HEK293 (cell line): ENCODE results near the gene ZNHIT2.

ENCODE experiments used
- CTCF ChIA-PET: fragments of 350-600 bp; formaldehyde crosslinking; extraction: SDS; loops from one replicate; lab custom pipeline; 2021; ENCODE audit warnings: antibody characterized with exemption; lab: Yijun Ruan, JAX
- POLR2A ChIA-PET: fragments of 300-600 bp; formaldehyde crosslinking; extraction: SDS; loops from one replicate; lab custom pipeline; 2020; ENCODE audit warnings: antibody characterized with exemption, inconsistent platforms; lab: Yijun Ruan, JAX
- H3K27ac ChIP-seq: fragments of 200-500 bp; sonication (Bioruptor generic); 2 replicates; pipeline ENCODE4 v1.5.1; 2014; ENCODE audit warnings: low read depth, low read length, control low read depth, inconsistent platforms; ENCODE audit errors: extremely low read depth
- H3K36me3 ChIP-seq, 2 experiments: fragments of 200-500 bp in 1 of 2; sonication (Bioruptor generic) in 1 of 2; 1 replicate in 1 of 2; 2 replicates in 1 of 2; pipeline ENCODE4 v1.5.1; 2014 to 2017; ENCODE audit warnings: inconsistent platforms in 2 of 2, low read length in 2 of 2; ENCODE audit not compliant: control insufficient read depth in 2 of 2, insufficient read depth in 1 of 2
- H3K4me1 ChIP-seq: fragments of 200-500 bp; sonication (Bioruptor generic); 2 replicates; pipeline ENCODE4 v1.5.1; 2014; ENCODE audit warnings: mild to moderate bottlenecking, low read length, inconsistent platforms; ENCODE audit not compliant: control insufficient read depth, insufficient read depth
- H3K4me3 ChIP-seq: 2 replicates; pipeline ENCODE4 v1.5.1; 2011; ENCODE audit warnings: low read depth, mild to moderate bottlenecking, control low read depth, low read length, moderate library complexity
- H3K9me3 ChIP-seq: fragments of 200-500 bp; sonication (Bioruptor generic); 2 replicates; pipeline ENCODE4 v1.5.1; 2014; ENCODE audit warnings: low read depth, low read length, inconsistent platforms; ENCODE audit not compliant: control insufficient read depth, insufficient read depth
- FEZF1 ChIP-seq: fragments of 450-650 bp; formaldehyde crosslinking; IDR thresholded peaks from 2 replicates; pipeline ENCODE4 v1.5.1; 2016; ENCODE audit warnings: missing biosample characterization, missing genetic modification characterization
- GLI2 ChIP-seq: fragments of 450-650 bp; formaldehyde crosslinking; IDR thresholded peaks from 2 replicates; pipeline ENCODE4; 2017; ENCODE audit warnings: missing biosample characterization, missing genetic modification characterization, low read depth, borderline replicate concordance
- REPIN1 ChIP-seq: fragments of 450-650 bp; formaldehyde crosslinking; IDR thresholded peaks from 2 replicates; pipeline ENCODE4 v1.5.1; 2017; ENCODE audit warnings: missing biosample characterization, missing genetic modification characterization, low read depth
- ZBTB1 ChIP-seq: fragments of 450-650 bp; formaldehyde crosslinking; IDR thresholded peaks from 2 replicates; pipeline ENCODE4 v1.5.1; 2016; ENCODE audit warnings: missing biosample characterization, missing genetic modification characterization
- ZBTB17 ChIP-seq: fragments of 450-650 bp; formaldehyde crosslinking; IDR thresholded peaks from 2 replicates; pipeline ENCODE4 v1.5.1; 2016; ENCODE audit warnings: missing biosample characterization, missing genetic modification characterization
- ZBTB21 ChIP-seq: fragments of 450-650 bp; formaldehyde crosslinking; IDR thresholded peaks from 2 replicates; pipeline ENCODE4 v1.5.1; 2017; ENCODE audit warnings: missing biosample characterization, missing genetic modification characterization
- ZFP37 ChIP-seq: fragments of 450-650 bp; formaldehyde crosslinking; IDR thresholded peaks from 2 replicates; pipeline ENCODE4 v1.5.1; 2016; ENCODE audit warnings: missing biosample characterization, missing genetic modification characterization
- ZFP69B ChIP-seq: fragments of 450-650 bp; formaldehyde crosslinking; IDR thresholded peaks from 2 replicates; pipeline ENCODE4 v1.5.1; 2016; ENCODE audit warnings: missing biosample characterization, missing genetic modification characterization
- ZNF112 ChIP-seq: fragments of 450-650 bp; formaldehyde crosslinking; IDR thresholded peaks from 2 replicates; pipeline ENCODE4 v1.5.0; 2017; ENCODE audit warnings: missing biosample characterization, missing genetic modification characterization
- ZNF140 ChIP-seq: fragments of 450-650 bp; formaldehyde crosslinking; IDR thresholded peaks from 2 replicates; pipeline ENCODE4 v1.5.1; 2016; ENCODE audit warnings: missing biosample characterization, missing genetic modification characterization
- ZNF175 ChIP-seq: fragments of 450-650 bp; formaldehyde crosslinking; IDR thresholded peaks from 2 replicates; pipeline ENCODE4 v1.5.1; 2016; ENCODE audit warnings: missing biosample characterization, missing genetic modification characterization
- ZNF19 ChIP-seq: fragments of 450-650 bp; formaldehyde crosslinking; IDR thresholded peaks from 2 replicates; pipeline ENCODE4; 2016; ENCODE audit warnings: missing biosample characterization, missing genetic modification characterization, low read depth
- ZNF214 ChIP-seq: fragments of 450-650 bp; formaldehyde crosslinking; IDR thresholded peaks from 2 replicates; pipeline ENCODE4 v1.5.1; 2017; ENCODE audit warnings: missing biosample characterization, mild to moderate bottlenecking, missing genetic modification characterization, borderline replicate concordance
- ZNF23 ChIP-seq: fragments of 450-650 bp; formaldehyde crosslinking; IDR thresholded peaks from 2 replicates; pipeline ENCODE4 v1.5.1; 2016; ENCODE audit warnings: missing biosample characterization, missing genetic modification characterization, borderline replicate concordance
- ZNF24 ChIP-seq: fragments of 450-650 bp; formaldehyde crosslinking; IDR thresholded peaks from 2 replicates; pipeline ENCODE4 v1.5.1; 2016; ENCODE audit warnings: missing biosample characterization, missing genetic modification characterization
- ZNF394 ChIP-seq: fragments of 450-650 bp; formaldehyde crosslinking; IDR thresholded peaks from 2 replicates; pipeline ENCODE4 v1.5.1; 2016; ENCODE audit warnings: missing biosample characterization, missing genetic modification characterization, mild to moderate bottlenecking, moderate library complexity, borderline replicate concordance
- ZNF449 ChIP-seq: fragments of 450-650 bp; formaldehyde crosslinking; IDR thresholded peaks from 2 replicates; pipeline ENCODE4 v1.5.1; 2017; ENCODE audit warnings: missing biosample characterization, mild to moderate bottlenecking, missing genetic modification characterization, moderate library complexity
- ZNF473 ChIP-seq: fragments of 450-650 bp; formaldehyde crosslinking; IDR thresholded peaks from 2 replicates; pipeline ENCODE4 v1.5.1; 2017; ENCODE audit warnings: missing biosample characterization, missing genetic modification characterization
- ZNF48 ChIP-seq: fragments of 450-650 bp; formaldehyde crosslinking; IDR thresholded peaks from 2 replicates; pipeline ENCODE4 v1.5.1; 2016; ENCODE audit warnings: missing biosample characterization, missing genetic modification characterization
- ZNF549 ChIP-seq: fragments of 450-650 bp; IDR thresholded peaks from 2 replicates; pipeline ENCODE4 v1.5.1; 2018; ENCODE audit warnings: missing biosample characterization, missing genetic modification characterization, mild to moderate bottlenecking, inconsistent platforms, moderate library complexity
- ZNF560 ChIP-seq: fragments of 450-650 bp; formaldehyde crosslinking; IDR thresholded peaks from 2 replicates; pipeline ENCODE4 v1.5.1; 2017; ENCODE audit warnings: missing biosample characterization, missing genetic modification characterization, borderline replicate concordance
- ZNF596 ChIP-seq: fragments of 450-650 bp; IDR thresholded peaks from 2 replicates; pipeline ENCODE4 v1.5.0; 2018; ENCODE audit warnings: missing biosample characterization, mild to moderate bottlenecking, missing genetic modification characterization, moderate library complexity
- ZNF664 ChIP-seq: fragments of 450-650 bp; formaldehyde crosslinking; IDR thresholded peaks from 2 replicates; pipeline ENCODE4 v1.5.1; 2016; ENCODE audit warnings: missing biosample characterization, missing genetic modification characterization
- ZNF785 ChIP-seq: fragments of 450-650 bp; formaldehyde crosslinking; IDR thresholded peaks from 2 replicates; pipeline ENCODE4 v1.5.1; 2016; ENCODE audit warnings: missing biosample characterization, missing genetic modification characterization
- ZNF830 ChIP-seq: fragments of 450-650 bp; IDR thresholded peaks from 2 replicates; pipeline ENCODE4 v1.5.0; 2018; ENCODE audit warnings: missing biosample characterization, missing genetic modification characterization, low read depth, mild to moderate bottlenecking, moderate library complexity
- ZSCAN16 ChIP-seq: fragments of 450-650 bp; formaldehyde crosslinking; IDR thresholded peaks from 2 replicates; pipeline ENCODE4 v1.5.1; 2016; ENCODE audit warnings: missing biosample characterization, missing genetic modification characterization
- ZSCAN23 ChIP-seq: fragments of 450-650 bp; formaldehyde crosslinking; IDR thresholded peaks from 2 replicates; pipeline ENCODE4 v1.5.1; 2016; ENCODE audit warnings: missing biosample characterization, missing genetic modification characterization

ZNHIT2 gene

GRCh38 chr11:65087827-65088226 is 29.7 kb downstream of the ZNHIT2 start:
- H3K4me3 ChIP-seq = no peak overlapping the region
- POLR2A ChIA-PET = no interaction called here
- H3K27ac ChIP-seq = no peak overlapping the region
- H3K36me3 ChIP-seq = peaks cover 0 to 51% of the 10 kb centered on the region in 2 experiments; a peak in 1 of 3 replicates
- no peak for TF ChIP-seq GLI2 (tag by site-specific recombination)
- TF ChIP-seq ZNF24 (tag by site-specific recombination) = no peak
- no peak for TF ChIP-seq FEZF1 (tag by site-specific recombination)
- TF ChIP-seq ZNF140 (tag by site-specific recombination) = no peak
- TF ChIP-seq ZNF19 (tag by site-specific recombination) = no peak
- TF ChIP-seq ZBTB1 = no peak
- no peak for TF ChIP-seq ZBTB17 (tag by site-specific recombination)
- no peak for TF ChIP-seq ZNF23 (tag by site-specific recombination)
- TF ChIP-seq ZNF394 (tag by site-specific recombination) = no peak
- TF ChIP-seq ZNF473 (tag by site-specific recombination) = no peak
- no peak for TF ChIP-seq REPIN1 (tag by site-specific recombination)
- no peak for TF ChIP-seq ZNF664 (tag by site-specific recombination)
- no peak for TF ChIP-seq ZSCAN23 (tag by site-specific recombination)
- no peak for TF ChIP-seq ZNF112
- TF ChIP-seq ZSCAN16 (tag by site-specific recombination) = no peak
- TF ChIP-seq ZNF549 (tag by site-specific recombination) = no peak
- TF ChIP-seq, all 188 proteins: peak for 0
- Histone ChIP-seq H3K4me1 (peaks cover 2% of the 10 kb centered on the region; the same call in 1 of the 2 replicates), H3K9me3 (no peaks in the 10 kb centered on the region)
- CTCF ChIA-PET = interaction anchor here (0.6 kb wide), 1 partner anchor 16 kb away, joined by 3 read pairs; no protein-coding TSS in a partner anchor

GRCh38 chr11:65087216-65087615 is 30.3 kb downstream of the ZNHIT2 start:
- Histone ChIP-seq H3K27ac (no peak overlapping the region), H3K4me3 (no peak overlapping the region), H3K36me3 (peaks cover 0 to 56% of the 10 kb centered on the region in 2 experiments; a peak in 1 of 3 replicates), H3K9me3 (no peaks in the 10 kb centered on the region), H3K4me1 (peaks cover 3% of the 10 kb centered on the region; the same call in 1 of the 2 replicates)
- CTCF ChIA-PET = interaction anchor here (0.6 kb wide), 1 partner anchor 15 kb away, joined by 3 read pairs; no protein-coding TSS in a partner anchor
- TF ChIP-seq ZNF830 (tag by site-specific recombination) (no peak), ZNF175 (tag by site-specific recombination) (no peak), ZNF785 (tag by site-specific recombination) (no peak), ZNF449 (no peak), ZFP69B (tag by site-specific recombination) (no peak), ZNF596 (no peak), ZNF48 (no peak), ZNF214 (tag by site-specific recombination) (no peak), ZNF560 (tag by site-specific recombination) (no peak), ZBTB21 (tag by site-specific recombination) (no peak), ZFP37 (tag by site-specific recombination) (no peak)
- POLR2A ChIA-PET = interaction anchor here (0.9 kb wide), 1 partner anchor 15 kb away, joined by 4 read pairs; no protein-coding TSS in a partner anchor
